ENCODE measurements around the gene PRDX1.

Gene PRDX1

GRCh38 chr1:45510972-45511527 is 10.6 kb downstream of the PRDX1 start:
- no peaks in the 10 kb centered on the region for H3K9me3 ChIP-seq (ENCODE audit: control insufficient read depth, insufficient read depth, low read length)
- no peaks in the 10 kb centered on the region for H3K4me1 ChIP-seq (ENCODE audit: control insufficient read depth, insufficient read depth, low read length)
- H3K36me3 ChIP-seq (ENCODE audit: control insufficient read depth, insufficient read depth, low read length), result peaks cover 51% of the 10 kb centered on the region

DNA sequence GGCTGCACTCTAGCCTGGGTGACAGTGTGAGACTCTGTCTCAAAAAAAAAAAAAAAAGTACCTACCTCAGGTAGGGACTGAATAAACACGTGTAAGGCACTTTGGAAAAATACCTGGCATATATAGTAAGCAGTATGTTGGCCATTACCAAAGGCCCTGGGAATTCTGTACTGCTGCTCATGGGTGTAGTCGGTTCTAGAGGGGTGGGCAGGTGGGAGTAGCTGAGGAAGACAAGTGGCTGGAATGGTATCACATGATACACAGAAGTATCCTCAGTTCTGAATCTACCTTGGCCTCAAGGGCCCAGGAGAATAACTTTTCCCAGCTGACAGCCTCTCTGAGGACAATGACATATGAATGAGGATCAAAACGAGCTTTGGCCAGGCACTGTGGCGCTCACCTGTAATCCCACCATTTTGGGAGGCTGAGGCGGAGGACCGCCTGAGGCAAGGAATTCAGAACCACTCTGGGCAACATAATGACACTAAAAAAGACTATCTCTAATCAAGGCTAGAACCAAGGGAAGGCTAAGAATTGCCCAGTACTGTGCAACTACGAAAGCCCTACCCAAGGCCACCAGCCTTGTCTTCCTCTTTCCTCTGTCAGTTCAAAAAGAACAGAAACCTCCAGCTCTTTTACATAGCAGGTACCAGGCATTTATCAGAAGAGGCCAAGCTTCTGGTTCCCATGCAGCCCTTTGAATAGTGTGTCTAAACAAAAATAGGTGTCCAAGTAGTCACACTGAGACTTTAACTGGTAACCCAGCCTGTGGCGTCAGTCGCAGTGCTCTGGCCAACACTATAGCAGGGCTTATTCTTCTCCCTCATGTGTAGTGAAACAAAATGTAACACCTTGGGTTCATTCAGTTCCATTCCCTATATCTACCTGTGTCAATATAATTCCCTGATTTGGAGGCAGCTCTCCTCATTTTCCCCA is 11.4 kb downstream of the PRDX1 start:
- no peaks in the 10 kb centered on the region for H3K9me3 ChIP-seq (ENCODE audit: control insufficient read depth, insufficient read depth, low read length)
- H3K4me1 ChIP-seq (ENCODE audit: control insufficient read depth, insufficient read depth, low read length), result no peaks in the 10 kb centered on the region
- H3K36me3 ChIP-seq (ENCODE audit: control insufficient read depth, insufficient read depth, low read length), result peaks cover 46% of the 10 kb centered on the region
- H3K27me3 ChIP-seq (ENCODE audit: control insufficient read depth, insufficient read depth, low read length), result no peaks in the 10 kb centered on the region
- no peak overlapping the region for H3K4me3 ChIP-seq (ENCODE audit: low read depth, low read length)
- H3K9ac ChIP-seq (ENCODE audit: low read depth, low read length), result no peak overlapping the region

More at GRCh38 chr1:45510972-45511527, 10.6 kb downstream of the PRDX1 start:
- Histone ChIP-seq H3K27me3 (ENCODE audit: control insufficient read depth, insufficient read depth, low read length) (no peaks in the 10 kb centered on the region), H3K4me3 (ENCODE audit: low read depth, low read length) (no peak overlapping the region), H3K9ac (ENCODE audit: low read depth, low read length) (no peak overlapping the region)

DNA sequence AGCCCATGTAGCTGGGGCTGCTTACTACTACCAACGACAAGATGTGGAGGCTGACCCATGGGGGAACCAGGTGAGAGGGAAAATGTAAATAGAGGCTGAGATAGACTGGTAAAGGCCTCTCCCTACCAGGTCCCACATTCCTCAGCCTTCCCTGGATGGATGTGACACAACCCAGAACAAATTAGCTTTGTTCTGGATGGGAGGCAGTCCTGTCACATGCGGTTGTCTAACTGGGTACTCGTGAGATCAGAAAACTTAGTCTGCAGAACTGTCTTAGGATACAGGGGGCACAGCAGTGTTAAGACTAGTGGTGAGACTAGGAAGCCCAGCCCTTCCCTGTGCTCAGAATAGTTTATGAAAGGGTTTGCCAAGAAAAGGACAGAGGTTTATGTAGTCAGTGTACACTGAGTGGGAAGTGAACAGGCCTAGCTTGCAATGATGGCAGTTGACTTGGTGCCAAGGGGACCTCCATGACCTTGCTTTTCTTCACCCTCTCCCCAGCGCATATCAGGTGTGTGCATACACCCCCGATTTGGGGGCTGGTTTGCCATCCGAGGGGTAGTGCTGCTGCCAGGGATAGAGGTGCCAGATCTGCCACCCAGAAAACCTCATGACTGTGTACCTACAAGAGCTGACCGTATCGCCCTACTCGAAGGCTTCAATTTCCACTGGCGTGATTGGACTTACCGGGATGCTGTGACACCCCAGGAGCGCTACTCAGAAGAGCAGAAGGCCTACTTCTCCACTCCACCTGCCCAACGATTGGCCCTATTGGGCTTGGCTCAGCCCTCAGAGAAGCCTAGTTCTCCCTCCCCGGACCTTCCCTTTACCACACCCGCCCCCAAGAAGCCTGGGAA is 13.2 kb downstream of the PRDX1 start:
- H3K27me3 ChIP-seq (ENCODE audit: control insufficient read depth, insufficient read depth, low read length), result no peaks in the 10 kb centered on the region
- H3K9me3 ChIP-seq (ENCODE audit: control insufficient read depth, insufficient read depth, low read length), result no peaks in the 10 kb centered on the region
- peaks cover 30% of the 10 kb centered on the region for H3K36me3 ChIP-seq (ENCODE audit: control insufficient read depth, insufficient read depth, low read length)
- no peak overlapping the region for H3K4me3 ChIP-seq (ENCODE audit: low read depth, low read length)
- H3K4me1 ChIP-seq (ENCODE audit: control insufficient read depth, insufficient read depth, low read length), result no peaks in the 10 kb centered on the region
- no peak overlapping the region for H3K9ac ChIP-seq (ENCODE audit: low read depth, low read length)

GRCh38 chr1:45507893-45508292 is 13.8 kb downstream of the PRDX1 start:
- peaks cover 26% of the 10 kb centered on the region for H3K36me3 ChIP-seq (ENCODE audit: control insufficient read depth, insufficient read depth, low read length)
- H3K4me3 ChIP-seq (ENCODE audit: low read depth, low read length), result no peak overlapping the region
- H3K9me3 ChIP-seq (ENCODE audit: control insufficient read depth, insufficient read depth, low read length), result no peaks in the 10 kb centered on the region
- H3K9ac ChIP-seq (ENCODE audit: low read depth, low read length), result no peak overlapping the region
- H3K27me3 ChIP-seq (ENCODE audit: control insufficient read depth, insufficient read depth, low read length), result no peaks in the 10 kb centered on the region
- no peaks in the 10 kb centered on the region for H3K4me1 ChIP-seq (ENCODE audit: control insufficient read depth, insufficient read depth, low read length)

DNA sequence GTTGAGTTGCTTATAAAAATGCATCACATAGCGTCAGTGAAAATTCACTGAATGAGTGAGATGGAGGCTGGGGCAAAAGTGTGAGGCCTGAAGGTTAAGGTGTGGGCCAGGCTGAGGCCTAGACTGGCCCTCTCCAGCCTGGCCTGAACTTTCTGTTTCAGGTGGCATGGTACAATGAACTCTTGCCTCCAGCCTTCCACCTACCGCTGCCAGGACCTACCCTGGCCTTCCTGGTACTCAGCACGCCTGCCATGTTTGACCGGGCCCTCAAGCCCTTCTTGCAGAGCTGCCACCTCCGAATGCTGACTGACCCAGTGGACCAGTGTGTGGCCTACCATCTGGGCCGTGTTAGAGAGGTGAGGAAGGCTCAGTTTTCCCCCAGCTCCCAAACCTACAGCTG is 14.5 kb downstream of the PRDX1 start:
- no peaks in the 10 kb centered on the region for H3K4me1 ChIP-seq (ENCODE audit: control insufficient read depth, insufficient read depth, low read length)
- no peak overlapping the region for H3K4me3 ChIP-seq (ENCODE audit: low read depth, low read length)
- no peaks in the 10 kb centered on the region for H3K27me3 ChIP-seq (ENCODE audit: control insufficient read depth, insufficient read depth, low read length)
- H3K9ac ChIP-seq (ENCODE audit: low read depth, low read length), result no peak overlapping the region
- no peaks in the 10 kb centered on the region for H3K9me3 ChIP-seq (ENCODE audit: control insufficient read depth, insufficient read depth, low read length)
- H3K36me3 ChIP-seq (ENCODE audit: control insufficient read depth, insufficient read depth, low read length), result peaks cover 23% of the 10 kb centered on the region

GRCh38 chr1:45503462-45504360 is 18.0 kb downstream of the PRDX1 start:
- Histone ChIP-seq H3K9me3 (ENCODE audit: control insufficient read depth, insufficient read depth, low read length) (no peaks in the 10 kb centered on the region), H3K4me1 (ENCODE audit: control insufficient read depth, insufficient read depth, low read length) (peaks cover 1% of the 10 kb centered on the region), H3K27me3 (ENCODE audit: control insufficient read depth, insufficient read depth, low read length) (no peaks in the 10 kb centered on the region), H3K36me3 (ENCODE audit: control insufficient read depth, insufficient read depth, low read length) (no peaks in the 10 kb centered on the region), H3K9ac (ENCODE audit: low read depth, low read length) (no peak overlapping the region), H3K4me3 (ENCODE audit: low read depth, low read length) (no peak overlapping the region)

DNA sequence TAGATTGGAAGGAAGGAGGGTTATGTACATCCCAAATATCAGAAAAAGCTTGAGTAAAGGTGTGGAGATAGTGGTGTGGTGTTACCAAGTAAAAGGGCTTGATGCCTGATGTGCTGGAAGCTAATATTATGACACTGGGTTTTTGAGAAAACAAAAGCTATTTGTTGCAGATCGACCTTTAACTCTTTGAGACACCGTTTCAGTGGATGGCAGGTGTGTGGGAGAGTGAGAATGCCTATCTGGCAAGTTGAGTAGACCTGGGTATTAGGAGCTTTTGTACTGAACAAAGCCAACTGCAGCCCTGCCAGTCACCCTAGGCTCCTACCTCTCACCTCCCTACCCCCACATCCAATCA is 20.2 kb downstream of the PRDX1 start:
- Histone ChIP-seq H3K27me3 (ENCODE audit: control insufficient read depth, insufficient read depth, low read length) (no peaks in the 10 kb centered on the region), H3K4me3 (ENCODE audit: low read depth, low read length) (no peak overlapping the region), H3K9me3 (ENCODE audit: control insufficient read depth, insufficient read depth, low read length) (no peaks in the 10 kb centered on the region), H3K36me3 (ENCODE audit: control insufficient read depth, insufficient read depth, low read length) (no peaks in the 10 kb centered on the region), H3K9ac (ENCODE audit: low read depth, low read length) (no peak overlapping the region), H3K4me1 (ENCODE audit: control insufficient read depth, insufficient read depth, low read length) (peaks cover 3% of the 10 kb centered on the region)

- Histone ChIP-seq H3K4me1 (ENCODE audit: control insufficient read depth, insufficient read depth, low read length) (peaks cover 3% of the 10 kb centered on the region), H3K36me3 (ENCODE audit: control insufficient read depth, insufficient read depth, low read length) (no peaks in the 10 kb centered on the region), H3K4me3 (ENCODE audit: low read depth, low read length) (peak overlapping the region; percentile 64), H3K9me3 (ENCODE audit: control insufficient read depth, insufficient read depth, low read length) (no peaks in the 10 kb centered on the region), H3K9ac (ENCODE audit: low read depth, low read length) (peak overlapping the region; percentile 13), H3K27me3 (ENCODE audit: control insufficient read depth, insufficient read depth, low read length) (no peaks in the 10 kb centered on the region)
Observed at GRCh38 chr1:45499415-45499769, 22.3 kb downstream of the PRDX1 start.

- H3K9me3 ChIP-seq (ENCODE audit: control insufficient read depth, insufficient read depth, low read length), result no peaks in the 10 kb centered on the region
- no peak overlapping the region for H3K9ac ChIP-seq (ENCODE audit: low read depth, low read length)
- peak overlapping the region; percentile 64 for H3K4me3 ChIP-seq (ENCODE audit: low read depth, low read length)
- H3K27me3 ChIP-seq (ENCODE audit: control insufficient read depth, insufficient read depth, low read length), result no peaks in the 10 kb centered on the region
- no peaks in the 10 kb centered on the region for H3K36me3 ChIP-seq (ENCODE audit: control insufficient read depth, insufficient read depth, low read length)
- H3K4me1 ChIP-seq (ENCODE audit: control insufficient read depth, insufficient read depth, low read length), result peaks cover 3% of the 10 kb centered on the region
Observed at GRCh38 chr1:45498279-45498678, 23.4 kb downstream of the PRDX1 start.

DNA sequence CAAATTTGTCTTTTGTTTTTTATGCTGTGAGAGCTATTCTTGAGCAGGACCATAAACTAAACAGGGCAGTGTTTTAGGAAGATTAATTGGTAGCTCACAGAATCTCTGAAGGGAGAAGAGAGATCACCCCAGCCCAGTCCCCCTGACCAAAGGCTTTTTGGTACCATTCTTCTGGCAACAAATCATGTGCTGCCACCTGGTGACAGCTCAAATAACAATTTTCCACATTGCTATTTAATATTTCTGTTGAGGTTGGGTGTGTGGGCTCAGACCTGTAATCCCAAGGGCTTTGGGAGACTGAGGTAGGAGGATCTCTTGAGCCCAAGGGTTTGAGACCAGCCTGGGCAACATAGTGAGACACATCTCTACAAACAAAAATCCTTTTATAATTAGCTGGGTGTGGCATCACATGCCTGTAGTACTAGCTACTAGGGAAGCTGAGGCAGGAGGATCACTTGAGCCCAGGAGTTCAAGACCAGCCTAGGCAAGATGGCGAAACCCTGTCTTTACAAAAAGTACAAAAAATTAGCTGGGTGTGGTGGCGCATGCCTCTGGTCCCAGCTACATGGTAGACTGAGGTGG is 28.5 kb downstream of the PRDX1 start:
- Histone ChIP-seq H3K4me1 (ENCODE audit: control insufficient read depth, insufficient read depth, low read length) (peaks cover 4% of the 10 kb centered on the region), H3K27me3 (ENCODE audit: control insufficient read depth, insufficient read depth, low read length) (peaks cover 3% of the 10 kb centered on the region)

DNA sequence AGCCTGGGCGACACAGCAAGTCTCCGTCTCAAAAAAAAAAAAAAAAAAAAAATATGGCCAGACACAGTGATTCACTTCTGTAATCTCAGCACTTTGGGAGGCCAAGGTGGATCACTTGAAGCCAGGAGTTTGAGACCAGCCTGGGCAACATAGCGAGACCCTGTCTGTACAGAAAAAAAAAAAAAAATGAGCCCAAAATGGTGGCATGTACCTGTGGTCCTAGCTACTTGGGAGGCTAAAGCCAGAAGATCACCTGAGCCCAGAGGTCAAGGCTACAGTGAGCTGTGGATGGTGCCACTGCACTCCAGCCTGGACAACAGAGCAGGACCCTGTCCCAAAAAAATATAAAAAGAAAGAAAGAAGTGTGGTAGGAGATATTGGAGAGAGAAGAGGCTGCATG is 29.0 kb downstream of the PRDX1 start:
- Histone ChIP-seq H3K9ac (ENCODE audit: low read depth, low read length) (no peak overlapping the region), H3K27me3 (ENCODE audit: control insufficient read depth, insufficient read depth, low read length) (peaks cover 3% of the 10 kb centered on the region), H3K36me3 (ENCODE audit: control insufficient read depth, insufficient read depth, low read length) (no peaks in the 10 kb centered on the region), H3K4me3 (ENCODE audit: low read depth, low read length) (no peak overlapping the region), H3K4me1 (ENCODE audit: control insufficient read depth, insufficient read depth, low read length) (peaks cover 4% of the 10 kb centered on the region), H3K9me3 (ENCODE audit: control insufficient read depth, insufficient read depth, low read length) (no peaks in the 10 kb centered on the region)

More for the DNA sequence above, 28.5 kb downstream of the PRDX1 start:
- H3K36me3 ChIP-seq (ENCODE audit: control insufficient read depth, insufficient read depth, low read length), result no peaks in the 10 kb centered on the region
- no peak overlapping the region for H3K4me3 ChIP-seq (ENCODE audit: low read depth, low read length)
- H3K9ac ChIP-seq (ENCODE audit: low read depth, low read length), result no peak overlapping the region
- no peaks in the 10 kb centered on the region for H3K9me3 ChIP-seq (ENCODE audit: control insufficient read depth, insufficient read depth, low read length)

Data from iPS-15b (cell line).